Measurements from ENCODE around the gene PTMA.

PTMA gene

DNA sequence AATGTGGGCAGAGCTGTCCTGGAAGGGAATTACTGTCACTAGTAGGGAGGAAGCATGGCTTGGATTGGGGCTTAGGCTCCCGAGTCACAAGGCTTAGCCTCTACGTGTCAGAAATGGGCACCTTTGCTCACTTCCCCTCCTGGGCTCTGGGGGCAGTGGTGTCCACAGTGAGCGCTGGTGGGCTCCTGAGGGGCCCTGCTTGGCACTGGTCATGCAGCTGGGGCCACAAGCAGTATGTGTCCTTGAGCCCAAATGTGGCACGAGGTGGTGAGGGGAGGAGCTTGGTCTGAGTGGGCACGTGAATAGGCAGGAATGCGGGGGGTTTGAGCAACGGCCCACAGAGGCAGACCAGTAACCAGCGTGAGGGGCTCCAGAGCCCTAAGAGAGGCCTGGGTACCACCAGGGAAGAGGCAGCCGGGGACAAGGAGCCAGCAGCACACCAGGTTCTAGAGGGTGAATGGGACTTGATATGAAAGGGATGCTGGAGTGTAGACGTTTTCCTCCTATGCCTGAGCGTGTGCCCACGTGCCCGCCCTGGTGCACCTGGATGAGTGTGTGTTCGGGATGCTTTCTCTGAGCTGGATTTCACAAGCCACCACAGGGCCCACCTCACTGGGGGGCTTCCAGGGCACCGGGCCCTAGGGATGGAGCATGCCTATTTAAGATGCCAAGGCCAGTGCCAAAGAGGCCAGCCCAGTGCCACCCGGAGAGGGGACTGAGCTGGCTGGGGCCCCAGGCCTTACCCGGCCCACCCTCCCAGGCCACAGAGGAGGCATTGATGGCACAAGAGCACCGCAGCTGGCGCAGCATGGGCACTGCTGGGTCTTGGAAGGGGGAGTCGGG, 22.8 kb upstream of the PTMA start:
- TF ChIP-seq YY1 (IDR thresholded peaks at IDR 0.05; ENCODE audit: insufficient read depth, insufficient read length) (no peak), ZNF274 (IDR thresholded peaks at IDR 0.05; ENCODE audit: low read depth, low read length) (no peak), SUZ12 (IDR thresholded peaks at IDR 0.05; ENCODE audit: extremely low read depth, insufficient read depth, insufficient read length) (no peak)
- Histone ChIP-seq H3K4me1 (ENCODE audit: insufficient read depth, insufficient read length) (peaks cover 42% of the 10 kb centered on the region), H3K27me3 (ENCODE audit: insufficient read depth, insufficient read length) (no peaks in the 10 kb centered on the region), H3K9ac (ENCODE audit: insufficient read length, low read depth) (peak overlapping the region; percentile 65), H3K36me3 (ENCODE audit: insufficient read depth, insufficient read length, low read length) (no peaks in the 10 kb centered on the region), H3K4me3 (ENCODE audit: insufficient read length, low read depth) (no peak overlapping the region), H3K9me3 (ENCODE audit: insufficient read depth, low read length) (no peaks in the 10 kb centered on the region)
- no peak for DNase-seq (ENCODE audit: low read depth, low spot score)

DNA sequence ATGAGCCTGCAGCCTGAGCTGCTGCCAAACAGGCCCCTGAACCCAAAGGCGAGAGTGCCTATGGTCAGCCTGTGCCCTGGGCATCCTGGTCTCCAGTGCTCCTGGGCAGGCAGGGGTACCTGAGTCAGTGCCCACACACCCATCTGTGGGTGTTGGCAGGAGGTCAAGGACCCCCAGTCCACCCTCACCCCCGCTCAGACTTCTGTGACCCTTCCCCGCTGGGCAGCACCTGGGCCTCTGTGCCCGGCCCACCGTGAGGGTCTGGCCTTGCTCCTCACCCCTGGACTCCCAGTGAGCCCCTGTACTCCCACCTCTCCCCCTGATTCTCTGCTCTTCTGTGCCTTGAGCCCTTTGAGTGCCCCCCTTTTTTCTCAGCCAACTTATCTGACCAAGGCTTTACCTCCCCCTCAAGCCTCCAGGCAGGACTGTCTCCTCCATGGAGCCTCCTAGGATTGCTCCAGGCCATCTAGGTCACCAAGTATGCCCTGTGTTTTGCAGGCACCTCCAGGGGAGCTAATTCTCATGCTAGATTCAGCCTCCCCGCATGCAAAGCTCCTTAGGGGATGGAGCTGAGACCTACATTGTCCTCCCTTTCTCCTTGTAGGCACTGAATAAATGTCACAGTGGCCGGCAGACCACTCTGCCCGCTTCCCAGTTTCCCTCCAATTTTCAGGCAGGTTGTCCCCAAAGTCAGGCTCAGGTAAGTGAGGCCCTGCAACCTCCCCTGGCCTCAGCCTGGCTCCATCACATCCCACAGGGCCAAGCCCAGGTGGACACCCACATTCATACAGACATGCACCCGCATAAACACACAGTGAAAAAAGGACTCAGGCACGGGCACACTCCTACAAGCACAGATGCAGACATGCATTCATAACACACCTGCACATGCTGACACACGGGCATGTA, 21.9 kb upstream of the PTMA start:
- Histone ChIP-seq H3K36me3 (ENCODE audit: insufficient read depth, insufficient read length, low read length) (no peaks in the 10 kb centered on the region), H3K9ac (ENCODE audit: insufficient read length, low read depth) (peak overlapping the region; percentile 98), H3K4me1 (ENCODE audit: insufficient read depth, insufficient read length) (peaks cover 46% of the 10 kb centered on the region), H3K4me3 (ENCODE audit: insufficient read length, low read depth) (peak overlapping the region; percentile 75), H3K27me3 (ENCODE audit: insufficient read depth, insufficient read length) (no peaks in the 10 kb centered on the region), H3K9me3 (ENCODE audit: insufficient read depth, low read length) (no peaks in the 10 kb centered on the region)
- TF ChIP-seq YY1 (IDR thresholded peaks at IDR 0.05; ENCODE audit: insufficient read depth, insufficient read length): no peak
- TF ChIP-seq SUZ12 (IDR thresholded peaks at IDR 0.05; ENCODE audit: extremely low read depth, insufficient read depth, insufficient read length): no peak
- TF ChIP-seq ZNF274 (IDR thresholded peaks at IDR 0.05; ENCODE audit: low read depth, low read length): no peak
- DNase-seq (ENCODE audit: low read depth, low spot score): no peak

DNA sequence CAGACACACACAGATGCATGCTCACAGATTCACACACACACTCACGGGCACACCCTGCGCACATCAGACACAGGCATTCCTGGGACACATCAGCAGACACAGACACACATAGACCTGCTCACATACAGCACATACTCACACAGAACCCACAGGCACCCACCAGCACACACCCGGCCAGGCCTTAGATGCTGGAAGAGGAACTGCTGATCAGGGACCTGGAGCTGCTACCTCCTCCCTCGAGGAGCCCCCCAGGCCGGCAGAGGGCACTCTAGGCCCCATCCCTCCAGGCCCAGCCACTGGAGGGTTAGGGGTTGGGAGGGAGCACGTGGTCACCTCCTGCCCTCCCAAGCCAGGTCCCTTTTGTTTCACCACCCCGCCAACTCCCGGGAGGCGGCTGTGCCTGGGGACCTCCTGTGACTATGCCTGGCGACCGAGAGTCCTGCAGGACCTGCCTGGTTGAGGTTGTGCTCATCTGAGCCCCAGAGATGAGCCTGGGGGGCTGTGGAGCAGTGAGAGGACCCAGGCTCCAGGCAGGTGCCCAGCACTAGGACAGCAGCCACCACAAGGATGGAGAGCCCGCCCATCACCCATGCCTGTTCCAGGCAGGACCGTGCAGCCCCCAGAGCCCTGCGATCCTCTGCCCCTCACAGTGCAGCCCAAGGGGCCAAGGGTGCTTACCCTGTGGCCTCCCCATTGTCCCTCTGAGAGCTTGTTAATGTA, 21.0 kb upstream of the PTMA start:
- Histone ChIP-seq H3K9ac (ENCODE audit: insufficient read length, low read depth) (peak overlapping the region; percentile 98), H3K4me3 (ENCODE audit: insufficient read length, low read depth) (peak overlapping the region; percentile 75)
- no peak for DNase-seq (ENCODE audit: low read depth, low spot score)

DNA sequence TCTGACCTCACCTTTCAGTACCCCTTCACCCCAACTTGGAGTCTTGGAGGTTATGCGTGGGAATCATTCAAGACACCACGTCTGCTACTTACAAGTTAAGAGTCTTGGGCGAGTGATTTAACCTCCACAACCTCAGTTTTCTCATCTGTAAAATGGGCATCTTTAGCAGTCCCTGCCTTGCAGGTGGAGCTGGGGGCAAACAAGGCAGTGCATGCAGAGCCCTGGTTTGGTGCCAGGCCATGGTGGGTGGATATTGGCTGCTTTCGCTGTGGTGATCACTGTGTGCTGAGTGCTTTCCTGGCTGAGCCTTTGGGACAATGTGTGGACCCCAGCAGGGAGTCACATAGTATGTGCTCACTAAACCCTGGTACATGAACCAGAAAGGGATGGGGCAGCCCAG, 20.4 kb upstream of the PTMA start:
- no peaks in the 10 kb centered on the region for H3K27me3 ChIP-seq (ENCODE audit: insufficient read depth, insufficient read length)
- H3K9me3 ChIP-seq (ENCODE audit: insufficient read depth, low read length): no peaks in the 10 kb centered on the region
- H3K9ac ChIP-seq (ENCODE audit: insufficient read length, low read depth): peak overlapping the region; percentile 98
- peaks cover 40% of the 10 kb centered on the region for H3K4me1 ChIP-seq (ENCODE audit: insufficient read depth, insufficient read length)
- H3K36me3 ChIP-seq (ENCODE audit: insufficient read depth, insufficient read length, low read length): no peaks in the 10 kb centered on the region
- TF ChIP-seq ZNF274 (IDR thresholded peaks at IDR 0.05; ENCODE audit: low read depth, low read length): no peak
- TF ChIP-seq YY1 (IDR thresholded peaks at IDR 0.05; ENCODE audit: insufficient read depth, insufficient read length): no peak
- no peak for TF ChIP-seq SUZ12 (IDR thresholded peaks at IDR 0.05; ENCODE audit: extremely low read depth, insufficient read depth, insufficient read length)
- H3K4me3 ChIP-seq (ENCODE audit: insufficient read length, low read depth): peak overlapping the region; percentile 75
- no peak for DNase-seq (ENCODE audit: low read depth, low spot score)

More for the DNA sequence above, 21.0 kb upstream of the PTMA start:
- TF ChIP-seq YY1 (IDR thresholded peaks at IDR 0.05; ENCODE audit: insufficient read depth, insufficient read length): no peak
- TF ChIP-seq SUZ12 (IDR thresholded peaks at IDR 0.05; ENCODE audit: extremely low read depth, insufficient read depth, insufficient read length): no peak
- TF ChIP-seq ZNF274 (IDR thresholded peaks at IDR 0.05; ENCODE audit: low read depth, low read length): no peak
- Histone ChIP-seq H3K27me3 (ENCODE audit: insufficient read depth, insufficient read length) (no peaks in the 10 kb centered on the region), H3K9me3 (ENCODE audit: insufficient read depth, low read length) (no peaks in the 10 kb centered on the region), H3K36me3 (ENCODE audit: insufficient read depth, insufficient read length, low read length) (no peaks in the 10 kb centered on the region), H3K4me1 (ENCODE audit: insufficient read depth, insufficient read length) (peaks cover 46% of the 10 kb centered on the region)

DNA sequence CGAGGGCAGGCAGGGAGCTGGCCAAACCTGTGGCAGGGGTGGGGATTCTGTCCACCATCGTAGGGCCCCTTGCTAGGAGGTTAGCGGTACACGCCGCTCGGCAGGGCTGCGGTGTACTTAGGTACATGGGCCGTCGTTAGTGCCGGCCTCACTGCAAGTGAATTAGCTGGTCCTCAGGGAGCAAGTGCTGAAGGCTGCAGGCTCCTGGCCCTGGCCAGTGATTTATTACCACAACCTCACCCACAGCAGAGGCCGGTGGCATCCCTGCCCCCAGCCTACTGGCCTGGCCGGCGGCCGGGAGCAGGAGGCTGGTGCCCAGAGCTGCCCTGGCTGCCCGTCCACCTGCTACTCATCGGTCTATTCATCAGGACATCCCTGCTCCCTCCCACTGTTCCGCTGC, 19.6 kb upstream of the PTMA start:
- TF ChIP-seq ZNF274 (IDR thresholded peaks at IDR 0.05; ENCODE audit: low read depth, low read length): no peak
- H3K9ac ChIP-seq (ENCODE audit: insufficient read length, low read depth): no peak overlapping the region
- H3K9me3 ChIP-seq (ENCODE audit: insufficient read depth, low read length): no peaks in the 10 kb centered on the region
- DNase-seq (ENCODE audit: low read depth, low spot score): no peak
- no peak overlapping the region for H3K4me3 ChIP-seq (ENCODE audit: insufficient read length, low read depth)
- no peaks in the 10 kb centered on the region for H3K36me3 ChIP-seq (ENCODE audit: insufficient read depth, insufficient read length, low read length)
- no peaks in the 10 kb centered on the region for H3K27me3 ChIP-seq (ENCODE audit: insufficient read depth, insufficient read length)
- H3K4me1 ChIP-seq (ENCODE audit: insufficient read depth, insufficient read length): peaks cover 41% of the 10 kb centered on the region

DNA sequence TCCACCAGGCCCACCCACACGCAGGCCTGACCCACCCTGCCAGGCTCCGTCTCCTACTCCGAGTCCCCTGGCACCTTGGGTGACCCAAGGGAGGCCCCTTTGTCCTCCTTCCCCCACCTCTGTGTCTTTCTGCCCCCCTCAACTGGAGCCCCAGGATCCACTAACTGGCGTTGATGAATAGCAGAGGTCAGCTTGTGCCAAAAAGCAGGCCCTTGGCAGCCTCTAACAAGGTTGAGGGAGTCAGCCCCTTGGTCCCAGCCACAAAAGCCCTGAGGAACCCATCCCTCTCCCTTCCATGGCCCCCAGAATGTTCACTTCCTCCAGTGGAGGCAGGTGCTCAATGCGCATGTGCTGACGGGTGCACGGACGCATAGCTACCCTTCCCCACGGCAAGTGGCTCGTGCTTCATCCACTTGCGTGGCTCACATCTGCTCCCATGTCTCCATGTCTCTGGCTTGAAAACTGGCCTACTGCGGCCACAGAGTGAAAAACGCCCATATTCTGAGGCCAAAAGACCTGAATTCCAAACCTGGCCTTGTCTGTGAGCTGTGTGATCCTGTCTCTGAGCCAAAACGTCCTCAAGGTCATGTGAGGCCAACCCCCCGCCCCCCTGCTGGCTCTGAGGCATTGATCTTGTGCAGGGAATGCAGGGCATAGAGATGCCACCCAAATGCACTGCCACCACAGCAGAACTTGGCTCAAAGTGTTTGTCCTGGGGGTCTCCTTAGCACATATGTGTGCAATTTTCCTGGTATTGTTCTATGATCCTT, 19.0 kb upstream of the PTMA start:
- TF ChIP-seq ZNF274 (IDR thresholded peaks at IDR 0.05; ENCODE audit: low read depth, low read length) (no peak), YY1 (IDR thresholded peaks at IDR 0.05; ENCODE audit: insufficient read depth, insufficient read length) (no peak), SUZ12 (IDR thresholded peaks at IDR 0.05; ENCODE audit: extremely low read depth, insufficient read depth, insufficient read length) (no peak)
- no peak for DNase-seq (ENCODE audit: low read depth, low spot score)
- H3K4me3 ChIP-seq (ENCODE audit: insufficient read length, low read depth): no peak overlapping the region
- no peaks in the 10 kb centered on the region for H3K27me3 ChIP-seq (ENCODE audit: insufficient read depth, insufficient read length)
- peaks cover 43% of the 10 kb centered on the region for H3K4me1 ChIP-seq (ENCODE audit: insufficient read depth, insufficient read length)
- no peaks in the 10 kb centered on the region for H3K9me3 ChIP-seq (ENCODE audit: insufficient read depth, low read length)
- H3K36me3 ChIP-seq (ENCODE audit: insufficient read depth, insufficient read length, low read length): no peaks in the 10 kb centered on the region
- peak overlapping the region; percentile 47 for H3K9ac ChIP-seq (ENCODE audit: insufficient read length, low read depth)
